ENCODE measurements around the gene FGD4.

DNA sequence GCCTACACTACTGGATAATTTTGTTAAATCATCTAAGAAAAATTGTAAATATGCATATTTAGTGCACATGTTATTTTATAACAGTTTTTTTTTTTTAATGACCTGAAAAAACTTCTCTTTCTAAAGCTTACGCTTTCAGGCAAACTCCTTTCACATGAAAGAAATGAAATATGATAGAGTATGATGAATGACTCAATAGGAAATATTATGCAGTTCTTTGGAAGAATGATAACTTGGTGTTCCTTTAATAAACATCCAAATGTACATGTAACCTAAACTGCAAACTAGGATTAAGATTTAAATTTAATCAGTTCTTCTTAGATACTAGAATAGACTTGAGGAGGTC, 136.6 kb downstream of the FGD4 start:
- TF ChIP-seq CTBP1 (IDR thresholded peaks at IDR 0.05; ENCODE audit: borderline replicate concordance), result no peak
- TF ChIP-seq FOXK2 (IDR thresholded peaks at IDR 0.05), result no peak
- TF ChIP-seq BHLHE40 (IDR thresholded peaks at IDR 0.05; ENCODE audit: borderline replicate concordance), result no peak

Measured in HEK293T (cell line).